GM12878 (cell line): ENCODE results near the gene ZNF526. TPM values are rescaled to one million over a fixed set of nuclear protein-coding genes. Genes with fewer than 3 reads are reported as not detected.

Experiments used
- ATAC-seq: fragments of 200-7000 bp; cut with Tn5 transposase; 3 replicates; pipeline ENCODE4 v1.9.1; 2020; ENCODE audit warnings: mild to moderate bottlenecking, moderate library complexity
- BruUV-seq: library from RNA; stranded (reverse); fragments of 400-500 nt; replicated peaks from 2 replicates; lab custom pipeline; 2021; lab: Mats Ljungman, UMichigan
- CTCF ChIA-PET: fragments of 300-600 bp; sonication (Branson Sonifier 250); formaldehyde crosslinking; extraction: SDS; loops from one replicate; lab custom pipeline; 2021; ENCODE audit warnings: inconsistent platforms; lab: Yijun Ruan, JAX
- POLR2A ChIA-PET: fragments of 350-600 bp; formaldehyde crosslinking; extraction: SDS; loops from one replicate; lab custom pipeline; 2021; ENCODE audit warnings: inconsistent platforms; lab: Charles Lee
- RAD21 ChIA-PET: fragments of 300-600 bp; sonication (Branson Sonifier 250); formaldehyde crosslinking; loops from one replicate; lab custom pipeline; 2023; ENCODE audit warnings: antibody characterized with exemption; ENCODE audit not compliant: unreplicated experiment; lab: Charles Lee
- SMC1A ChIA-PET: fragments of 300-600 bp; sonication (Branson Sonifier 250); formaldehyde crosslinking; loops from one replicate; lab custom pipeline; 2023; ENCODE audit not compliant: unreplicated experiment, uncharacterized antibody; lab: Charles Lee
- DNase-seq: peaks from one replicate; pipeline ENCODE4 v3.0.0-alpha.2; 2011; ENCODE audit warnings: low read depth, low spot score
- FAIRE-seq: peaks from 3 replicates; lab custom pipeline; 2011; peaks lifted over from hg19 to GRCh38; lab: Jason Lieb, UNC
- H2AFZ ChIP-seq: 2 replicates; pipeline ENCODE4 v1.6.0; 2011; ENCODE audit warnings: low read depth, low read length, control low read depth; ENCODE audit not compliant: control insufficient read depth
- H3K27ac ChIP-seq: 2 replicates; pipeline ENCODE4 v1.5.1; 2011; ENCODE audit warnings: control low read depth; ENCODE audit not compliant: control insufficient read depth, insufficient read depth
- H3K27me3 ChIP-seq, 2 experiments: replicated peaks in 1 of 2; 2 replicates each; pipeline versions ENCODE4 v1.6.0 to v1.6.1; 2011; ENCODE audit warnings: low read length in 1 of 2; ENCODE audit not compliant: control insufficient read depth in 2 of 2, insufficient read depth in 2 of 2
- H3K36me3 ChIP-seq, 2 experiments: 2 replicates each; pipeline ENCODE4 v1.5.1; 2011; ENCODE audit warnings: low read length in 1 of 2; ENCODE audit not compliant: control insufficient read depth in 2 of 2, insufficient read depth in 2 of 2
- H3K4me1 ChIP-seq: 2 replicates; pipeline ENCODE4 v1.6.1; 2011; ENCODE audit warnings: mild to moderate bottlenecking, low read length, moderate library complexity, mixed read lengths; ENCODE audit not compliant: control insufficient read depth, insufficient read depth
- H3K4me2 ChIP-seq: 2 replicates; pipeline ENCODE4 v1.6.0; 2011; ENCODE audit warnings: control low read depth; ENCODE audit not compliant: control insufficient read depth, insufficient read depth
- H3K4me3 ChIP-seq: fragments of 200-600 bp; sonication (generic); 2 replicates; pipeline ENCODE4 v1.5.1; 2016
- H3K79me2 ChIP-seq: 2 replicates; pipeline ENCODE4 v1.6.0; 2011; ENCODE audit warnings: low read length; ENCODE audit not compliant: control insufficient read depth, insufficient read depth
- H3K9ac ChIP-seq: 2 replicates; pipeline ENCODE4 v1.8.0; 2011; ENCODE audit warnings: low read length, control low read depth, mixed read lengths; ENCODE audit not compliant: control insufficient read depth, insufficient read depth
- H3K9me3 ChIP-seq: replicated peaks from 3 replicates; pipeline ENCODE4 v1.5.1; 2011; ENCODE audit warnings: mild to moderate bottlenecking, low read length; ENCODE audit not compliant: control insufficient read depth, insufficient read depth
- H4K20me1 ChIP-seq: 2 replicates; pipeline ENCODE4 v1.6.0; 2011; ENCODE audit not compliant: control insufficient read depth, insufficient read depth
- IKZF2 ChIP-seq, 2 experiments: fragments of 450-650 bp; IDR thresholded peaks; 2 replicates each; pipeline ENCODE4 v1.6.1; 2017; ENCODE audit warnings: mild to moderate bottlenecking in 2 of 2, moderate library complexity in 2 of 2
- IRF4 ChIP-seq: IDR thresholded peaks from 2 replicates; pipeline ENCODE4 v1.6.1; 2011; ENCODE audit warnings: low read depth, low read length
- KDM1A ChIP-seq: fragments of 200-600 bp; sonication (generic); IDR thresholded peaks from 2 replicates; pipeline ENCODE4 v1.6.1; 2016; ENCODE audit warnings: borderline replicate concordance
- MTA3 ChIP-seq: IDR thresholded peaks from 2 replicates; pipeline ENCODE4 v1.6.1; 2012; ENCODE audit warnings: low read length, inconsistent platforms, borderline replicate concordance
- SMC3 ChIP-seq: IDR thresholded peaks from 2 replicates; pipeline ENCODE4 v1.6.1; 2011; ENCODE audit warnings: low read length, improper control_type of control experiment, borderline replicate concordance
- WGBS: methylation state at CpG from one replicate; pipeline ENCODE4 v1.1.6; 2016; ENCODE audit warnings: low lambda C conversion rate; ENCODE audit not compliant: insufficient replicate concordance, insufficient coverage; ENCODE audit errors: missing lambda C conversion rate; 5-methylcytosine and 5-hydroxymethylcytosine counted together
- in situ Hi-C: fragments of 300-500 bp; cut with MboI; formaldehyde crosslinking; loops from 9 replicates; pipeline ENCODE4 v1.14.3; 2018; ENCODE audit warnings: mixed read lengths
- intact Hi-C: fragments of 100-400 bp; cut with micrococcal nuclease; formaldehyde crosslinking; loops from one replicate; pipeline ENCODE4 v1.14.2; 2022; ENCODE audit not compliant: unreplicated experiment
- polyA plus RNA-seq, 11 experiments: library from polyadenylated mRNA; depleted of rRNA in 4 of 11; unstranded in 6 of 11; stranded (reverse) in 5 of 11; fragments of >200 nt; fragmentation: Nextera tagmentation in 4 of 11; fragmentation: Illumina TruSeq in 1 of 11; extraction: Ambion mirVana in 4 of 11; extraction: Trizol in 1 of 11; gene quantifications; 1 replicate in 1 of 11; 2 replicates in 10 of 11; pipeline versions ENCODE4 v1.2.1 to v1.2.3, GENCODE V29; 2011 to 2016; ENCODE audit warnings: inconsistent platforms in 2 of 11, missing spikeins in 2 of 11, low read depth in 1 of 11
- total RNA-seq, 4 experiments: library from RNA; depleted of rRNA in 3 of 4; stranded (reverse); fragments of >200 nt in 3 of 4; fragmentation: Illumina TruSeq in 1 of 4; extraction: Trizol in 1 of 4; gene quantifications; 2 replicates each; pipeline versions ENCODE4 v1.2.1 to v1.2.3, GENCODE V29; 2013 to 2021
- TF ChIP-seq, protein P1 (sequence below): fragments of 450-650 bp; formaldehyde crosslinking; IDR thresholded peaks from 2 replicates; pipeline ENCODE4 v1.4.0; 2022; ENCODE audit warnings: mild to moderate bottlenecking, moderate library complexity
- TF ChIP-seq, protein P2 (sequence below): fragments of 450-650 bp; IDR thresholded peaks from 2 replicates; pipeline ENCODE4 v1.6.1; 2016; ENCODE audit warnings: mild to moderate bottlenecking
- TF ChIP-seq, protein P3 (sequence below): fragments of 450-650 bp; IDR thresholded peaks from 2 replicates; pipeline ENCODE4 v1.6.1; 2018; ENCODE audit warnings: borderline replicate concordance, mild to moderate bottlenecking; ENCODE audit not compliant: partially characterized antibody
- TF ChIP-seq, protein P4 (sequence below): IDR thresholded peaks from 2 replicates; pipeline ENCODE4 v1.6.1; 2011; ENCODE audit warnings: mild to moderate bottlenecking, low read depth, low read length, moderate library complexity; ENCODE audit not compliant: insufficient replicate concordance

The ZNF526 gene
- total and polyA plus RNA-seq, 10 of the 15 experiments (the other 5 are each of a cell fraction or from before 2014, with no cell fraction given) = 1.8 to 18.3 (median 5.5) TPM

DNA sequence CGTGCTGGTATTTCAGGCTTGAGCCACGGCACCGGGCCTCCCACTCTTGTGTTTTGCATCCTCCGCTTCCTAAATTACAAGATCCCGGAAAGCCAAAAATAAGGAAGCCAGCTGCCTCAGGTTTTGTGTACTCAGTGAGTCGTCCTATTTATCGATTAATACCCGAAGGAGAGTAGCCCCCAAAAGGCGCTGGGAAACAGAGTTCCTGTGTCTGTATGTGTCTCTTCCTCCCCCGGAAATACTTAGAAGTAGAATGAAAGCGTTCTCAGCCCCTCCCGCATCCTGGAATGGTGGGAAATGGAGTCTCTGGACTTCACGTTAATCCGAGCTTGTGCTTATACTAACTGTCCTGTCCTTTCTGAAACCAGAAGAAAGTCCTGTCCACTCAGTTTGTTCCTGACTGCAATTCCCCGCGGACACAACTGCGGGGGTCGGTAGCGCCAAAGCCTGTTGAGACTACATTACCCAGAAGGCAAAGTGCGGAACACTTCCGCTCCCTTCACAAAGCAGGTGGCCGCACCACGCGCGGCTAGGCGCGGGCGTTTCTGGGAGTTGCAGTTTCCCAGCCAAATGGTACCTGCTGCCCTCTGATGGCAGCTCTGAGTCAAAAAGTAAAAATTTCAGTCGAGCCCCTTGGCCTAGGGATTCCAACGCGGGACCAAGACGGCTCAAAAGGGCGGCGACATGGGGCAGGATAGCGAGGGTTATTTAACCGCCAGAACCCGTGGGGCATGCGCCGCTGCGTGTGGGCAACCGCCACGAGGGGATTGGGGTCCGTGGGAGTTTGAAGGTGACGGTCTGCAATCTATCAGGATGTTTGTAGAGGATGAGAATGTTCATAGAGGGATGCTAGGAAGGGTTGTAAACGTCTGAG lies 24.5 kb downstream of the ZNF526 start (continued):
- TF ChIP-seq SMC3 (peak; percentile 59; the same call in 1 of the 2 replicates), IKZF2 (IDR thresholded peaks at IDR 0.05) (peak in 1 of 2 experiments; percentile 68), KDM1A (no peak), MTA3 (peak; percentile 62; the same call in 1 of the 2 replicates)
- TF ChIP-seq, protein P1, sequence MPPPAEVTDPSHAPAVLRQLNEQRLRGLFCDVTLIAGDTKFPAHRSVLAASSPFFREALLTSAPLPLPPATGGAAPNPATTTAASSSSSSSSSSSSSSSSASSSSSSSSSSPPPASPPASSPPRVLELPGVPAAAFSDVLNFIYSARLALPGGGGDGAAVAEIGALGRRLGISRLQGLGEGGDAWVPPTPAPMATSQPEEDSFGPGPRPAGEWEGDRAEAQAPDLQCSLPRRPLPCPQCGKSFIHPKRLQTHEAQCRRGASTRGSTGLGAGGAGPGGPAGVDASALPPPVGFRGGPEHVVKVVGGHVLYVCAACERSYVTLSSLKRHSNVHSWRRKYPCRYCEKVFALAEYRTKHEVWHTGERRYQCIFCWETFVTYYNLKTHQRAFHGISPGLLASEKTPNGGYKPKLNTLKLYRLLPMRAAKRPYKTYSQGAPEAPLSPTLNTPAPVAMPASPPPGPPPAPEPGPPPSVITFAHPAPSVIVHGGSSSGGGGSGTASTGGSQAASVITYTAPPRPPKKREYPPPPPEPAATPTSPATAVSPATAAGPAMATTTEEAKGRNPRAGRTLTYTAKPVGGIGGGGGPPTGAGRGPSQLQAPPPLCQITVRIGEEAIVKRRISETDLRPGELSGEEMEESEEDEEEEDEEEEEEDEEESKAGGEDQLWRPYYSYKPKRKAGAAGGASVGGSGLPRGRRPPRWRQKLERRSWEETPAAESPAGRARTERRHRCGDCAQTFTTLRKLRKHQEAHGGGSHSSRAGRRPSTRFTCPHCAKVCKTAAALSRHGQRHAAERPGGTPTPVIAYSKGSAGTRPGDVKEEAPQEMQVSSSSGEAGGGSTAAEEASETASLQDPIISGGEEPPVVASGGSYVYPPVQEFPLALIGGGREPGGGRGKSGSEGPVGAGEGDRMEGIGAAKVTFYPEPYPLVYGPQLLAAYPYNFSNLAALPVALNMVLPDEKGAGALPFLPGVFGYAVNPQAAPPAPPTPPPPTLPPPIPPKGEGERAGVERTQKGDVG (CRISPR knock-in tag) = no peak

DNA sequence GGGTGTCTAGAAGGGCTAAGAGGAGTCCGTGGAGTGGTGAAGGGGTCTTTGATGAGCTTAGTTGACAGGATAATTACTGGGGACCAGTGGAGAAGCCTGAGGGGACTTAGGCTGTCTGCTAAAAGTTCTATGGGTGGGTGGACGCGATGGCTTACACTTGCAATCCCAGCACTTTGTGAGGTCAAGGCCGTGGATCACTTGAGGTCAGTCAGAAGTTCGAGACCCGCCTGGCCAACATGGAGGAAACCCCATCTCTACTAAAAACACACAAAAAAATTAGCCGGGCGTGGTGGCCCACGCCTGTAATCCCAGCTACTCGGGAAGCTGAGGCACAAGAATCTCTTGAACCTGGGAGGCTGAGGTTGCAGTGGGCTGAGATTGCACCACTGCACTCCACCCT lies 25.1 kb downstream of the ZNF526 start:
- in situ Hi-C loops = no loop called here
- peak overlapping the region; percentile 95 for H3K4me2 ChIP-seq
- DNase-seq (no peak), ATAC-seq (no peak), FAIRE-seq (no peak)
- SMC1A ChIA-PET = interaction anchor here (0.7 to 6.3 kb wide), 8 partner anchors 33 to 136 kb away, joined by 4 to 70 read pairs (median 5); no protein-coding TSS in a partner anchor
- H4K20me1 ChIP-seq = no peaks in the 10 kb centered on the region
- peaks cover 4 to 7% of the 10 kb centered on the region in 2 experiments; a peak in 3 of 4 replicates for H3K36me3 ChIP-seq
- H2AFZ ChIP-seq = peak overlapping the region; percentile 99
- CTCF ChIA-PET = interaction anchor here (1.0 to 6.7 kb wide), 13 partner anchors 15 to 188 kb away, joined by 3 to 111 read pairs (median 5); partner anchors contain the start of genes CIC and POU2F2
- H3K27me3 ChIP-seq = no peaks in the 10 kb centered on the region
- RAD21 ChIA-PET = interaction anchor here (0.6 to 6.0 kb wide), 5 partner anchors 13 to 137 kb away, joined by 3 to 82 read pairs (median 3); partner anchors contain the start of gene CIC
- intact Hi-C loops = loop anchor here (2.0 kb wide), 1 partner anchor 36 kb away; no protein-coding TSS in a partner anchor
- no TSS peak for BruUV-seq
- H3K4me1 ChIP-seq = peaks cover 17% of the 10 kb centered on the region
- H3K9me3 ChIP-seq = no peaks in the 10 kb centered on the region
- H3K9ac ChIP-seq = peak overlapping the region; percentile 58
- WGBS = 65% methylated on average over 10 of the region's 10 CpGs
- H3K4me3 ChIP-seq = peak overlapping the region; percentile 37; the same call in 1 of the 2 replicates
- peak overlapping the region; percentile 64 for H3K27ac ChIP-seq
- POLR2A ChIA-PET = interaction anchor here (0.7 to 6.7 kb wide), 7 partner anchors 17 to 56 kb away, joined by 3 to 51 read pairs (median 5); no protein-coding TSS in a partner anchor
- H3K79me2 ChIP-seq = peaks cover 24% of the 10 kb centered on the region
- TF ChIP-seq IRF4 = no peak
- TF ChIP-seq, protein P2, sequence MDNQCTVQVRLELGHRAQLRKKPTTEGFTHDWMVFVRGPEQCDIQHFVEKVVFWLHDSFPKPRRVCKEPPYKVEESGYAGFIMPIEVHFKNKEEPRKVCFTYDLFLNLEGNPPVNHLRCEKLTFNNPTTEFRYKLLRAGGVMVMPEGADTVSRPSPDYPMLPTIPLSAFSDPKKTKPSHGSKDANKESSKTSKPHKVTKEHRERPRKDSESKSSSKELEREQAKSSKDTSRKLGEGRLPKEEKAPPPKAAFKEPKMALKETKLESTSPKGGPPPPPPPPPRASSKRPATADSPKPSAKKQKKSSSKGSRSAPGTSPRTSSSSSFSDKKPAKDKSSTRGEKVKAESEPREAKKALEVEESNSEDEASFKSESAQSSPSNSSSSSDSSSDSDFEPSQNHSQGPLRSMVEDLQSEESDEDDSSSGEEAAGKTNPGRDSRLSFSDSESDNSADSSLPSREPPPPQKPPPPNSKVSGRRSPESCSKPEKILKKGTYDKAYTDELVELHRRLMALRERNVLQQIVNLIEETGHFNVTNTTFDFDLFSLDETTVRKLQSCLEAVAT = no peak
- TF ChIP-seq, protein P3, sequence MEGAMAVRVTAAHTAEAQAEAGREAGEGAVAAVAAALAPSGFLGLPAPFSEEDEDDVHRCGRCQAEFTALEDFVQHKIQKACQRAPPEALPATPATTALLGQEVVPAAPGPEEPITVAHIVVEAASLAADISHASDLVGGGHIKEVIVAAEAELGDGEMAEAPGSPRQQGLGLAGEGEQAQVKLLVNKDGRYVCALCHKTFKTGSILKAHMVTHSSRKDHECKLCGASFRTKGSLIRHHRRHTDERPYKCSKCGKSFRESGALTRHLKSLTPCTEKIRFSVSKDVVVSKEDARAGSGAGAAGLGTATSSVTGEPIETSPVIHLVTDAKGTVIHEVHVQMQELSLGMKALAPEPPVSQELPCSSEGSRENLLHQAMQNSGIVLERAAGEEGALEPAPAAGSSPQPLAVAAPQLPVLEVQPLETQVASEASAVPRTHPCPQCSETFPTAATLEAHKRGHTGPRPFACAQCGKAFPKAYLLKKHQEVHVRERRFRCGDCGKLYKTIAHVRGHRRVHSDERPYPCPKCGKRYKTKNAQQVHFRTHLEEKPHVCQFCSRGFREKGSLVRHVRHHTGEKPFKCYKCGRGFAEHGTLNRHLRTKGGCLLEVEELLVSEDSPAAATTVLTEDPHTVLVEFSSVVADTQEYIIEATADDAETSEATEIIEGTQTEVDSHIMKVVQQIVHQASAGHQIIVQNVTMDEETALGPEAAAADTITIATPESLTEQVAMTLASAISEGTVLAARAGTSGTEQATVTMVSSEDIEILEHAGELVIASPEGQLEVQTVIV = no peak
- TF ChIP-seq, protein P4, sequence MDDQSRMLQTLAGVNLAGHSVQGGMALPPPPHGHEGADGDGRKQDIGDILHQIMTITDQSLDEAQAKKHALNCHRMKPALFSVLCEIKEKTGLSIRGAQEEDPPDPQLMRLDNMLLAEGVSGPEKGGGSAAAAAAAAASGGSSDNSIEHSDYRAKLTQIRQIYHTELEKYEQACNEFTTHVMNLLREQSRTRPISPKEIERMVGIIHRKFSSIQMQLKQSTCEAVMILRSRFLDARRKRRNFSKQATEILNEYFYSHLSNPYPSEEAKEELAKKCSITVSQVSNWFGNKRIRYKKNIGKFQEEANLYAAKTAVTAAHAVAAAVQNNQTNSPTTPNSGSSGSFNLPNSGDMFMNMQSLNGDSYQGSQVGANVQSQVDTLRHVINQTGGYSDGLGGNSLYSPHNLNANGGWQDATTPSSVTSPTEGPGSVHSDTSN = no peak
